ENCODE data around the gene SART3.

GRCh38 chr12:108566452-108566851 lies 5.5 kb upstream of the SART3 start:
- no peak for TF ChIP-seq POLR2A (IDR thresholded peaks at IDR 0.05)
- no peak for TF ChIP-seq CTCF (IDR thresholded peaks at IDR 0.05)
